GM19328 (cell line): ENCODE measurements around the gene KRTAP3-2.
"Not testable (repeated sequence)": the region's sequence is repeated elsewhere in the genome, so short reads cannot be mapped to it uniquely, and the experiment has no call there.

ENCODE experiments used
- ATAC-seq: cut with Tn5 transposase; IDR thresholded peaks from one replicate; pipeline ENCODE4 v1.9.1; 2021; ENCODE audit warnings: mild to moderate bottlenecking, moderate library complexity; ENCODE audit not compliant: unreplicated experiment

Gene KRTAP3-2

DNA sequence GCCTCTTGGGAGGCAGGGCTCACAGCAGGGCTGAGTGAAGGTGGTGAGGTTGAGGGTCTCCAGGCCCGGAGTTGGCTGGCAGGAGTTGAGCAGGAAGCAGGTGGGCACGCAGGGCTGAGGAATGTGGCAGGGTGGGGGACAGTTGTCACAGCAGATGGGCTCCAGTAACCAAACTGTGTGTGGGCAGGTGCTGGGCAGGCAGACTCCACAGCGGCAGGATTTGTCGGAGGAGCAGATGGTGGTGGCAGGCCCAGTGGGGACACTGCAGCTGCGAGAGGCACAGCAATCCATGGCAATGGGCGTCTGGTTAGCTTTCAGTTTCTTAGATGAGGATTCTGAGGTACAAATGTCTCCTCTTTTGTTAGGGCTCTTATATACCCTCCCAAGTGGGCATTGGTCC is at the start of gene KRTAP3-2:
Gene KRTAP3-2, minus strand, starts transcription at position 344 of the 400 bp plus-strand sequence. Its CDS starts 53 bp downstream, at position 291.
- ATAC-seq = not testable (repeated sequence)

- ATAC-seq = no peak
Observed at GRCh38 chr17:41049110-41049509, 49.4 kb upstream of the KRTAP3-2 start.

DNA sequence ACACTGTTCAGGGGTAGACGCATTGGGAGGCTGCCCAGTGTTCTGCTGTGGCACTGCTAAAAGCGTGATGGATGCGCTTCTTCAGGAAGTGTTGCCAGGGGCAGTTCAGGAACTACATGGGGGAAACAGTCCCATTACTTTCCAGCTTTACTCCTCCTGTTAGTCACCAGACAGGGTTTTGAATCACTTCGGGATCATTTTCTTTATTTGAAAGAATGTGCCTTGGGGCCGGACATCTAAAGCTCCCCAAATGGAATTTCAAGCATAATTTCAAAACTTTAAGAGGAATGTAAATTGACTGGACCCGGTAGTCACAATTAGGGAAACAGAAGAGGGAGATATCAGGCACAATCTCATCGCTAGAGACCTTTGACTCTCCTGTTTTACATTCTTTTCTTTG is 48.7 kb upstream of the KRTAP3-2 start:
- ATAC-seq = no peak

- ATAC-seq = not testable (repeated sequence)
Observed at GRCh38 chr17:41046735-41047465, 47.2 kb upstream of the KRTAP3-2 start, which contains the start of gene KRTAP2-1. Gene KRTAP2-1, minus strand, starts transcription at chr17:41047316. Its CDS starts 49 bp downstream, at chr17:41047267.

GRCh38 chr17:41042953-41043352 is 43.2 kb upstream of the KRTAP3-2 start:
- ATAC-seq = no peak

GRCh38 chr17:41040783-41041571 is 41.3 kb upstream of the KRTAP3-2 start, which contains the start of gene KRTAP1-1:
Gene KRTAP1-1, minus strand, starts transcription at chr17:41041450. Its CDS starts 53 bp downstream, at chr17:41041397.
- ATAC-seq = not testable (repeated sequence)

DNA sequence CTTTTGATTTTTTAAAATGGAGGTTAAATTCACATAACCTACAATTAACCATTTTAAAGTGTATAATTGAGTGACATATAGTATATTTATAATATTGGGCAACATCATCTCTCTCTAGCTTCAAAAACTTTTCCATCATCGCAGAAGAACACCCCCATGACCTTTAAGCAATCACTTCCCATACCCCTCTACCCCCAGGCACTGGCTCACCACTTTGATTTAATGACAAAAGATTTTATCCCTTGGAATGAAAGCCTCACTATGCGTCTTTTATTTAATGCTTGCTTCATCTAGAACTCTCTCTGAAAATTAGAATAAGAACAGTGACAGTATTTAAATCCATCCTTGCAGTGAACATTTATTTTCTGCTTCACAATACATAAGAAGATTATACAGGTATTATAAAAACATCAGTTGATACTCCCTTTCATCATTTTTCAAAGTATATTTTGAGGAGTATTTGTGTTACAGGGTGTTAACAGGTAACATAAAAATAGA is 38.2 kb upstream of the KRTAP3-2 start:
- ATAC-seq = no peak

DNA sequence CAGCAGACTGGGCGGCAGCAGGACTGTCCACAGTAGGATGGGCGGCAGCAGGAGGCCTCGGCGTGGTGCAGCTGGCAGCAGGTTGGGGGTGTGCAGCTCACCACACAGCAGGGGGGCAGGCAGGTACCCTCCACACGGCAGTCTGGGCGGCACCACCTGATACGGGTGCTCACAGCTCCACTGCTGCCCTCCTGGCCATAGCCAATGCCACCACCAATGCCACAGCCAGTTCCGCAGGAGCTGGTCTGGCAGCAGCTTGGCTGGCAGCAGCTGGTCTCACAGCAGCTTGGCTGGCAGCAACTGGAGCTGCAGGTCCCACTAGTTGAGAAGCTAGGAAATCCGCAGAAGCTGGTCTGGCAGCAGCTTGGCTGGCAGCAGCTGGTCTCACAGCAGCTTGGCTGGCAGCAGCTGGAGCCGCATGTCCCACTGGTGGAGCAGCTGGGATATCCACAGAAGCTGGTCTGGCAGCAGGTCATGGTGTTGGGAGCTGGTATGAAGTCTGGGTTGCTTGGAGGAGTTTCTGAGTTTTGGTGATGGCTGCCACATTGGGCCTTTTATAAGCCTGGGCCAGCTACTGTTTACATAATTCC is 34.7 kb upstream of the KRTAP3-2 start, which contains the start of gene KRTAP1-3:
Gene KRTAP1-3, minus strand, starts transcription at position 529 of the 590 bp plus-strand sequence. Its CDS starts 53 bp downstream, at position 476.
- ATAC-seq = not testable (repeated sequence)

DNA sequence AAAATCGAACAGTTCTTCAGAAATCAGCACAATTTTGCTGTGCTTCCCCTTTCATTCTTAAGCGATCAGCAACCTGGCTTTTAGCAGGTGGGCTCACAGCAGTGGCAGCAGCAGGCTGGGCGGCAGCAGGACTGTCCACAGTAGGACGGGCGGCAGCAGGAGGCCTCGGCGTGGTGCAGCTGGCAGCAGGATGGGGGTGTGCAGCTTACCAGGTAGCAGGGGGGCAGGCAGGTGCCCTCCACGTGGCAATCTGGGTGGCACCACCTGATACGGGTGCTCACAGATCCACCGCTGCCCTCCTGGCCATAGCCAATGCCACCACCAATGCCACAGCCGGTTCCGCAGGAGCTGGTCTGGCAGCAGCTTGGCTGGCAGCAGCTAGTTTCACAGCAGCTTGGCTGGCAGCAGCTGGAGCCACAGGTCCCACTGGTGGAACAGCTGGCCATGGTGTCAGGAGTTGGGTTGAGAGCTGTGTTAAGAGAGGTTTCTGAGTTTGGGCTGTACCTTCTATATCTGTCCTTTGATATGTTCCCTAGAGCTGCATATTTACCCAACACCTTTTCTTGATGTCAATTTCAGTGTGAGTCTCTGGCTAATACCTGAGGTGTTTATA is 30.0 kb upstream of the KRTAP3-2 start, which contains the start of gene KRTAP1-4:
Gene KRTAP1-4, minus strand, starts transcription at position 563 of the 613 bp plus-strand sequence. Its CDS starts 117 bp downstream, at position 446.
- no peak for ATAC-seq

DNA sequence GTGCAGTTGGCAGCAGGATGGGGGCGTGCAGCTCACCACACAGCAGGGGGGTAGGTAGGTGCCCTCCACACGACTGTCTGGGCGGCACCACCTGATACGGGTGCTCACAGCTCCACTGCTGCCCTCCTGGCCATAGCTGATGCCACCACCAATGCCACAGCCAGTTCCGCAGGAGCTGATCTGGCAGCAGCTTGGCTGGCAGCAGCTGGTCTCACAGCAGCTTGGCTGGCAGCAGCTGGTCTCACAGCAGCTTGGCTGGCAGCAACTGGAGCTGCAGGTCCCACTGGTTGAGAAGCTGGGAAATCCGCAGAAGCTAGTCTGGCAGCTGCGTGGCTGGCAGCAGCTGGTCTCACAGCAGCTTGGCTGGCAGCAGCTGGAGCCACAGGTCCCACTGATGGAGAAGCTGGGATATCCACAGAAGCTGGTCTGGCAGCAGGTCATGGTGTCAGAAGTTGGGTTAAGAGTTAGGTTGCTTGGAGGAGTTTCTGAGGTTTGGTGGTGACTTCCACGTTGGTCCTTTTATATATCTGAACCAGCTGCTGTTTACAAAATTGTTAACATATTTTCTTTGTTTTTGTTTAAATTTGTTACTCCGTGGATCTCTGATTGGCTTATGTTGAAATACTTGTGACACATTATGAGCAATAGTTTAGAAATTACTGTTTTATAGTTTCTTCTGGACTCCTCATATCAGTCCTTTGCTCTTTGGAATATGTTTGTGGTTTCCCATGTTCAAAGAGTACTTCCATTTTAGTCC is 27.2 kb upstream of the KRTAP3-2 start, which contains the start of gene KRTAP1-5:
Gene KRTAP1-5, minus strand, starts transcription at position 494 of the 757 bp plus-strand sequence. Its CDS starts 53 bp downstream, at position 441.
- no peak for ATAC-seq

DNA sequence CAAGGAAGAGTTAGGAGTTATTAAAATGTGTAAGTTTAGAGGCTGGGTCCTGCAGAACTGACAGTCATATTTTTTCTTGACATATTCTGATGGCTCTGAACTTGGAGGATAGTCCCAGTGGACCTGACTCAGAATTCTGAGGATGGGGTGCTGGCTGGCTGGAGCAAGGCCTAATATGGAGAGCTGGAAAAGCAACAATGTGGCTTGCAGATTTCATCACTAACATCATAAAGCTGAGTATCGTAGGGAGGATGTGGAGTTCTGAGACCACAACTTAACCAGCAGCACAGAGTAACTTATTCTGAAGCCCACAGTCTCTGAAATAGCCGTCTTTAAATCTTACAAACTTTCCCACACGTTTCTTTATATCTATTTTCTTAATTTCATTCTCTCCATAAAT is 25.0 kb upstream of the KRTAP3-2 start:
- ATAC-seq = no peak

DNA sequence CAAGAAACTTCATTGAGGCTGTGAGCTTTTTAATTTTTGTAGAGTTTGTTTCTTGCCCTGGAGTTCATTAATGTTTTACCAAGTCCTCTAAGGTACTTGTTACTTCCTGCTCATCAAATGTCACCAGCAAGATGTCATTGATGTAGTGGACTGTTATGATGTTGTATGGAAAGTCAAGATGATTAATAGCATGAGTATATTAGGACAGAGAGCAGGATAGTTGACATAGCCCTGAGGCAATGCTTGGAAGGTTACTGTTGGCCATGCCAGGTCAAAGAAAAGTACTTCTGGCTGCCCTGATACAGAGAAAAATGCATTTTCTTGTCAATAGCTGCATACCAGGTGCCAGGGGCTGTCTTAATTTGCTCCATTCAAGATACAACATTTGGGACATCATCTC is 20.6 kb upstream of the KRTAP3-2 start:
- no peak for ATAC-seq

- ATAC-seq = no peak
Observed at GRCh38 chr17:41019415-41019814, 19.7 kb upstream of the KRTAP3-2 start.

- ATAC-seq = no peak
Observed at GRCh38 chr17:41018541-41018940, 18.8 kb upstream of the KRTAP3-2 start.

GRCh38 chr17:41016578-41017215 is 17.0 kb upstream of the KRTAP3-2 start:
- no peak for ATAC-seq

DNA sequence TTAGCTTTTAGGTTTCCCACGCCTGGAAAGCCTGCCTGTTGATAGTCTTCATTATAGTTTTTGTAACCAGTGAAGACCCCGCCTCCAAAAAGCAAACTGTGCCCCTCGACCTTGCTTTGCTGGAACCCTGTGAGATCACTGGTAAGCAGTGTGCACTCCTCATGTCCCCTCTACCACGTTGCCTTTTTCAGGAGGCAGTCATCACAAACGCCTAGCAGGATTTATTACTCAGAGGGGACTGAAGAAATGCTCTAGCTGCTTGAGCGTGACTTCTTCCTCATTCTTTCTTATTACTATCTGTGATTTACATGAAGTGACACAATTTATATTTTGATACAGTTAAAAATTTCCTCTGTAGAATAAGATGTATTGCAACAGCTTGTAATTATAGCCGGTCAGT is 15.7 kb upstream of the KRTAP3-2 start:
- no peak for ATAC-seq

DNA sequence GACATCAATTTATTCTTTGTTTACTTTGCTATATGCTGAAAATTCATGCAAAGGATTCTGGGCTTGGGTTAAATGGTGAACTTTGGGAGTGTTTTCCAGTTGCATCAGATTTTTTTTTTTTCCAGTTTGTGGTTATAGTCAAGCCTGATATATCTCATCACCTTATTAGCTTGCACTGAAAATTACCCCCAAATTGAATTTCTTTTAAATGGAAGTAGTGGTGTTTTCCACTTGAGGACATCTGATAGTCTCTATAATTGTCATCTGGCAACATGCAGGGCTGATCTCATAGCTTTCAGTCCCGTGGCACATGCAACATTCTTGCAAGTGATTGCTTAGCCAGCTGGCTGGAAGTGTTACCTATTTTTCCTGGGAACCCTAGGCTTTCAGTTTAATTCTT is 13.9 kb upstream of the KRTAP3-2 start:
- no peak for ATAC-seq

GRCh38 chr17:41013181-41013580 is 13.5 kb upstream of the KRTAP3-2 start:
- ATAC-seq = no peak
